ENCODE results near the gene FOXI2.

Gene FOXI2

GRCh38 chr10:127774766-127775559 lies 38.0 kb downstream of the FOXI2 start:
- H3K27ac ChIP-seq, result no peak overlapping the region
- TF ChIP-seq, protein P1, sequence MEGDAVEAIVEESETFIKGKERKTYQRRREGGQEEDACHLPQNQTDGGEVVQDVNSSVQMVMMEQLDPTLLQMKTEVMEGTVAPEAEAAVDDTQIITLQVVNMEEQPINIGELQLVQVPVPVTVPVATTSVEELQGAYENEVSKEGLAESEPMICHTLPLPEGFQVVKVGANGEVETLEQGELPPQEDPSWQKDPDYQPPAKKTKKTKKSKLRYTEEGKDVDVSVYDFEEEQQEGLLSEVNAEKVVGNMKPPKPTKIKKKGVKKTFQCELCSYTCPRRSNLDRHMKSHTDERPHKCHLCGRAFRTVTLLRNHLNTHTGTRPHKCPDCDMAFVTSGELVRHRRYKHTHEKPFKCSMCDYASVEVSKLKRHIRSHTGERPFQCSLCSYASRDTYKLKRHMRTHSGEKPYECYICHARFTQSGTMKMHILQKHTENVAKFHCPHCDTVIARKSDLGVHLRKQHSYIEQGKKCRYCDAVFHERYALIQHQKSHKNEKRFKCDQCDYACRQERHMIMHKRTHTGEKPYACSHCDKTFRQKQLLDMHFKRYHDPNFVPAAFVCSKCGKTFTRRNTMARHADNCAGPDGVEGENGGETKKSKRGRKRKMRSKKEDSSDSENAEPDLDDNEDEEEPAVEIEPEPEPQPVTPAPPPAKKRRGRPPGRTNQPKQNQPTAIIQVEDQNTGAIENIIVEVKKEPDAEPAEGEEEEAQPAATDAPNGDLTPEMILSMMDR (IDR thresholded peaks at IDR 0.05), result no peak
- TF ChIP-seq ZFX (IDR thresholded peaks at IDR 0.05; ENCODE audit: borderline replicate concordance), result no peak

GRCh38 chr10:127776816-127777215 lies 39.8 kb downstream of the FOXI2 start:
- H3K27ac ChIP-seq, result no peak overlapping the region
- TF ChIP-seq ZFX (IDR thresholded peaks at IDR 0.05; ENCODE audit: borderline replicate concordance), result no peak
- TF ChIP-seq, protein P1 (IDR thresholded peaks at IDR 0.05), result no peak

- H3K27ac ChIP-seq, result no peak overlapping the region
- TF ChIP-seq ZFX (IDR thresholded peaks at IDR 0.05; ENCODE audit: borderline replicate concordance), result no peak
- TF ChIP-seq, protein P1 (IDR thresholded peaks at IDR 0.05), result no peak
Measured at GRCh38 chr10:127781412-127781811, 44.4 kb downstream of the FOXI2 start.

GRCh38 chr10:127787873-127788272 lies 50.9 kb downstream of the FOXI2 start:
- no peak for TF ChIP-seq ZFX (IDR thresholded peaks at IDR 0.05; ENCODE audit: borderline replicate concordance)
- TF ChIP-seq, protein P1 (IDR thresholded peaks at IDR 0.05), result no peak
- no peak overlapping the region for H3K27ac ChIP-seq

GRCh38 chr10:127790066-127790624 lies 53.2 kb downstream of the FOXI2 start:
- H3K27ac ChIP-seq, result no peak overlapping the region
- no peak for TF ChIP-seq ZFX (IDR thresholded peaks at IDR 0.05; ENCODE audit: borderline replicate concordance)
- TF ChIP-seq, protein P1 (IDR thresholded peaks at IDR 0.05), result no peak

Measured in 22Rv1 (cell line).